Measurements from ENCODE around the gene SEPTIN3. TPM values are rescaled to one million over a fixed set of nuclear protein-coding genes. Genes with fewer than 3 reads are reported as not detected.
"Not testable (repeated sequence)": the region's sequence is repeated elsewhere in the genome, so short reads cannot be mapped to it uniquely, and the experiment has no call there.

The SEPTIN3 gene
- total RNA-seq, 6 donors from 2014 or later, result 0.79 to 1.6 (median 1.3) TPM

GRCh38 chr22:41947424-41948080 lies 21.7 kb upstream of the SEPTIN3 start:
- TF ChIP-seq CTCF (IDR thresholded peaks at IDR 0.05), result no peak
- no peak for TF ChIP-seq POLR2AphosphoS5 (IDR thresholded peaks at IDR 0.05)
- TF ChIP-seq POLR2A (IDR thresholded peaks at IDR 0.05), result no peak
- TF ChIP-seq EP300 (IDR thresholded peaks at IDR 0.05), result no peak
- H3K4me1 ChIP-seq, result peaks cover 8 to 16% (median 14%) of the 10 kb centered on the region in 4 donors
- no peak for DNase-seq
- WGBS, 2 donors, result 70 to 71% methylated on average over 19 to 21 of the region's 21 CpGs
- H3K4me3 ChIP-seq, result peak overlapping the region in 3 of 4 donors; percentile 80 to 90 (median 82)
- no peak for ATAC-seq (ENCODE audit: low FRiP score in 2 of 2)
- H3K27ac ChIP-seq, result peak overlapping the region in 1 of 4 donors; percentile 72
- no peaks in the 10 kb centered on the region for H3K36me3 ChIP-seq
- no peaks in the 10 kb centered on the region for H3K27me3 ChIP-seq
- H3K9me3 ChIP-seq, result no peaks in the 10 kb centered on the region

GRCh38 chr22:41948142-41948541 lies 21.1 kb upstream of the SEPTIN3 start:
- Histone ChIP-seq H3K27me3 (no peaks in the 10 kb centered on the region), H3K9me3 (no peaks in the 10 kb centered on the region), H3K27ac (no peak overlapping the region), H3K36me3 (no peaks in the 10 kb centered on the region), H3K4me1 (peaks cover 8 to 16% (median 14%) of the 10 kb centered on the region in 4 donors), H3K4me3 (no peak overlapping the region)
- 93 to 94% methylated on average over 2 of the region's 2 CpGs for WGBS, 2 donors
- DNase-seq (no peak), ATAC-seq (ENCODE audit: low FRiP score in 2 of 2) (no peak)
- no peak for TF ChIP-seq POLR2A (IDR thresholded peaks at IDR 0.05)
- no peak for TF ChIP-seq POLR2AphosphoS5 (IDR thresholded peaks at IDR 0.05)
- no peak for TF ChIP-seq CTCF (IDR thresholded peaks at IDR 0.05)
- no peak for TF ChIP-seq EP300 (IDR thresholded peaks at IDR 0.05)

- not testable (repeated sequence) for H3K36me3 ChIP-seq; H3K27me3 ChIP-seq; H3K9me3 ChIP-seq; DNase-seq; ATAC-seq (ENCODE audit: low FRiP score in 2 of 2); H3K27ac ChIP-seq; H3K4me3 ChIP-seq
- WGBS, 2 donors, result 85 to 94% methylated on average over 8 of the region's 8 CpGs
- H3K4me1 ChIP-seq, result peaks cover 8 to 16% (median 14%) of the 10 kb centered on the region in 4 donors
Measured at GRCh38 chr22:41948928-41949296, 20.3 kb upstream of the SEPTIN3 start.

- WGBS, 2 donors, result 90 to 95% methylated on average over 7 of the region's 7 CpGs
- Histone ChIP-seq H3K4me3 (no peak overlapping the region), H3K4me1 (peaks cover 8 to 16% (median 14%) of the 10 kb centered on the region in 4 donors), H3K27ac (no peak overlapping the region), H3K9me3 (no peaks in the 10 kb centered on the region), H3K36me3 (no peaks in the 10 kb centered on the region), H3K27me3 (no peaks in the 10 kb centered on the region)
- DNase-seq, result no peak
- no peak for TF ChIP-seq POLR2A (IDR thresholded peaks at IDR 0.05)
- no peak for ATAC-seq (ENCODE audit: low FRiP score in 2 of 2)
Measured at GRCh38 chr22:41949297-41949965, 19.8 kb upstream of the SEPTIN3 start.

- no peak for TF ChIP-seq EP300 (IDR thresholded peaks at IDR 0.05)
- TF ChIP-seq POLR2AphosphoS5 (IDR thresholded peaks at IDR 0.05), result no peak
- no peak for TF ChIP-seq POLR2A (IDR thresholded peaks at IDR 0.05)
- no peak for TF ChIP-seq CTCF (IDR thresholded peaks at IDR 0.05)
- DNase-seq, result peak in 1 of 2 donors; percentile 72
- no peak for ATAC-seq (ENCODE audit: low FRiP score in 2 of 2)
Measured at GRCh38 chr22:41951898-41952474, 17.3 kb upstream of the SEPTIN3 start, which contains the start of gene SMIM45. SMIM45 (plus strand) TSS chr22:41952150.

More at GRCh38 chr22:41951898-41952474, 17.3 kb upstream of the SEPTIN3 start, which contains the start of gene SMIM45:
- no peaks in the 10 kb centered on the region for H3K27me3 ChIP-seq
- no peak within 1 kb of the TSS for H3K4me3 ChIP-seq
- H3K36me3 ChIP-seq, result no peaks in the 10 kb centered on the region
- 55 to 82% methylated on average over 10 to 13 of the region's 16 CpGs for WGBS, 2 donors
- H3K9me3 ChIP-seq, result no peaks in the 10 kb centered on the region
- H3K27ac ChIP-seq, result no peak within 1 kb of the TSS
- H3K4me1 ChIP-seq, result peaks cover 0 to 4% (median 2%) of the 10 kb centered on the region in 4 donors

Measured in upper lobe of left lung (tissue), 6 donors.